Diencephalon (tissue), 1 donor: ENCODE measurements around the gene FAM20C. TPM values are rescaled to one million over a fixed set of nuclear protein-coding genes. Genes with fewer than 3 reads are reported as not detected.

Source experiments
- total RNA-seq: library from RNA; depleted of rRNA; stranded (reverse); fragments of >200 nt; gene quantifications from one replicate; pipeline ENCODE4 v1.2.3, GENCODE V29; 2014

FAM20C gene
- 30.7 TPM for total RNA-seq

DNA sequence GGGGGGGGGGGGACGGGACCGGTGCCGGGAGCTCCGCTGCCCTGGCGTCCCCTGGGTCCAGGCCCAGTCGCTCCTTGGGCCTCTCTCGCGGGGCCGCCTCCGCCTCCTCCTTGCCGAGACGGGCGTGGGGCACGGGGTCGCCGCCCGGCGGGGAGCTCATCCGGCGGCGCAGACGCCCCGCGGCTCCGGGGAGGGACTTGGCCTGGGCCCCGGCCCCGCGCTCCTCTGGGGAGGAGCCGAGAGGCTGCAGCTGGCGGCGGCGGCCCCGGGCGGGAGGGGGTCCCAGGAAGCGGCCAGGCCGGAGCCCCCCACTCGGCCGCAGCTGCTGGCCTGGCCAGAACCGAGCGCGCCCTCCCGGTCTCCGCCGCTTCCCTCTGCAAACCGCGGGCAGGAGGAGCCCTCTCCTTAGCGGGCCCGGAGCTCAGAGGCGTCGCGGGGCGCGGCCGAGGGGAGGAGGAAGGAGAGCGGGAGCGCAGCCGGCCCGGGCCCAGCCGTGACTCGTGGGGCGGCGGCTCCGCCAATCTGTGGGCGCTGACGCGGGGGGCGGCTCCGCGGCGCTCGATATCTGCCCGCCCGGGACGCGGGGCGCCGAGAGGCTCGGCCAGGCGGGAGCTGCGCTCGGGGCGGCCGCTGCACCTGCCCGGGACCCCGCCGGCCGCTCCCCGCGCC lies at the start of gene FAM20C:
Gene FAM20C (plus strand): TSS at position 591 of the 669 bp plus-strand sequence. CDS start 629 bp downstream, outside the sequence.

DNA sequence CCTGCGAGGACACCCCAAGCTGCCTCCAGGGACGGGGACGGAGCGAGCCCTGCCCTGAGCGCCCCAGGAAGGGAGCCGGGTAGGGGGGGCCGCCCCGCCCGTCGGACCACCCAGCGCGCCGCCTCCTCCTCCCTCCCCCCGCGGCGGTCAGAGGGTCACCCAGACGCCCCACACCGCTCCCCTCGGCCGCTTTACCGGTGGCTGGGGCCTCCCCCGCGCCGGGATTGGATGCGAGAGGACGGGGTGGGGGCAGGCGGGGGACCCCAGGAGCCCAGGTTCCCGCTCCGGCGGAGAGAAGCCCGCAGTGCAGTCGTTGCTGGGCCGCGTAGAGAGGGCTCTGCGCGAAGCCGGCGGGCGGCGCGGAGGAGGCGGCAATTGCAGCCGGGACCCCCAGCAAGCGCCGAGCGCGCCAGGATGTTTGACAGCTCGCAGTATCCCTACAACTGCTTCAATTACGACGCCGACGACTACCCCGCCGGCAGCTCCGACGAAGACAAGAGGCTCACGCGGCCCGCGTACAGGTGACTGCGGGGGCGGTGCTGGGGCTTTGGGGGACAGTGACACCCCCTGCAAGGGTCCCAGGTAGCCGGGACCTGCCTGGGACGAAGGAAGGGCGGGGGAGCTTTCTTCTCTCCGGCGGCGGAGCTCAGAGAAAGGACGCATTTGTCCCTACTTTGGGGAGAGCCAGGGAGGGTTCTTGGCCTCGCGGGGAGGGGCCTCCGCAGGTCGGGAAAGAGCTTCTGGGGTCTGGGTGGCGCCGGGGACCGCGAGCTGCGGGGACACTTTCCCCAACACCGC lies 97.6 kb downstream of the FAM20C start, which contains the start of gene FOXL3:
Gene FOXL3 (plus strand): TSS at position 415 of the 798 bp plus-strand sequence. CDS start 0 bp downstream, at position 415.

Other genes with a start within 250 kb of the FAM20C start
- gene FOXL3, start 97.6 kb downstream of the FAM20C start, total RNA-seq: not detected